B cell (primary cell): ENCODE data around the gene TTLL5.

Source experiments
- CTCF ChIP-seq: fragments of 200-600 bp; IDR thresholded peaks from one replicate; pipeline ENCODE4 v1.8.0; 2022; ENCODE audit warnings: antibody characterized with exemption, mild to moderate bottlenecking
- EZH2 ChIP-seq: IDR thresholded peaks from 2 replicates; pipeline ENCODE4 v1.6.1; 2012; ENCODE audit warnings: borderline replicate concordance, low read depth, mild to moderate bottlenecking, moderate library complexity, low read length; ENCODE audit not compliant: insufficient read depth, poor library complexity, severe bottlenecking

- TF ChIP-seq CTCF (no peak), EZH2 (no peak)
These were observed 139.7 kb downstream of the TTLL5 start for GRCh38 chr14:75800792-75801191.
